ENCODE results near the gene AGAP4.
"Not testable (repeated sequence)": the region's sequence is repeated elsewhere in the genome, so short reads cannot be mapped to it uniquely, and the experiment has no call there.

DNA sequence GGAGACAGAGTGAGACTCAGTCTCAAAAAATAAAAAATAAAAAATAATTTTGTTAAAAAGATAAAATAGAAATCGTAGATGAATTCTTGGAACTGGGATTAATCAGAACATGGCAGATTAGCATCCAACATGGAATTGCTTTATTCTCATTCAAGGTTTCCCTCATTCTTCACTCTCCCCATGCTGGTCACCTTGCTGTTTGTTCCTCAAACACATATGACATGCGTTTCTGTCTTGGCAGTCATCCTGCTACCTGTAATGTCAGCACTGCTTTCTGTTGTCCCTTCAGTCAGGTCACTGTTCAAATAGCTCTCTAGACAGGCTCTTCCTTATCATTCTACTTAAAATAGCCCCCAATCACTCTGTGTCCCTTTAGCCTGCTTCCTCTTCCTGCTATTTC is 24.4 kb downstream of the AGAP4 start:
- TF ChIP-seq TARDBP (IDR thresholded peaks at IDR 0.05); FOXA1 (IDR thresholded peaks at IDR 0.05); ELF4 (IDR thresholded peaks at IDR 0.05); NFRKB (IDR thresholded peaks at IDR 0.05); BHLHE40 (IDR thresholded peaks at IDR 0.05; ENCODE audit: borderline replicate concordance); HDGF (IDR thresholded peaks at IDR 0.05; ENCODE audit: borderline replicate concordance); FOXK2 (IDR thresholded peaks at IDR 0.05); ZNF384 (IDR thresholded peaks at IDR 0.05); SP1 (IDR thresholded peaks at IDR 0.05); LEF1 (IDR thresholded peaks at IDR 0.05; ENCODE audit: borderline replicate concordance): not testable (repeated sequence)

All from HEK293T (cell line).